HCT116 (cell line): Measurements from ENCODE around the gene PAXIP1. TPM values are rescaled to one million over a fixed set of nuclear protein-coding genes. Genes with fewer than 3 reads are reported as not detected.

ENCODE experiments used
- ATAC-seq: fragments of 200-7000 bp; cut with Tn5 transposase; 2 replicates; pipeline ENCODE4 v1.9.1; 2020; ENCODE audit warnings: mild to moderate bottlenecking, moderate library complexity
- Bru-seq: library from RNA; stranded (reverse); fragments of 400-500 nt; gene quantifications from one replicate; lab custom pipeline; 2021; lab: Mats Ljungman, UMichigan
- BruChase-seq, 2 experiments: library from RNA; stranded (reverse); fragments of 400-500 nt; gene quantifications; one replicate each; lab custom pipeline; 2021; lab: Mats Ljungman, UMichigan
- BruUV-seq: library from RNA; stranded (reverse); fragments of 400-500 nt; replicated peaks from 2 replicates; lab custom pipeline; 2021; lab: Mats Ljungman, UMichigan
- CTCF ChIA-PET: fragments of 300-600 bp; sonication (Branson Sonifier 250); formaldehyde crosslinking; loops from one replicate; lab custom pipeline; 2021; ENCODE audit warnings: antibody characterized with exemption; lab: Charles Lee
- POLR2A ChIA-PET: fragments of 300-600, 350-600 bp; sonication (Branson Sonifier 250); formaldehyde crosslinking; loops from one replicate; lab custom pipeline; 2021; ENCODE audit warnings: antibody characterized with exemption; lab: Charles Lee
- RAD21 ChIA-PET, 2 experiments: fragments of 300-600 bp; sonication (Branson Sonifier 250); formaldehyde crosslinking; loops; one replicate each; lab custom pipeline; 2023; ENCODE audit warnings: low total read pairs in 2 of 2; ENCODE audit not compliant: uncharacterized antibody in 2 of 2, unreplicated experiment in 2 of 2, low non-redundant PET in 1 of 2; lab: Charles Lee
- DNase-seq: peaks from one replicate; pipeline ENCODE4 v3.0.0-alpha.2; 2010; ENCODE audit warnings: low read depth, low spot score
- H2AFZ ChIP-seq: fragments of 200-600 bp; shearing (Covaris generic), sonication (generic); 2 replicates; pipeline ENCODE4 v1.6.1; 2017; ENCODE audit warnings: low read depth, mixed run types, mixed read lengths, antibody characterized with exemption, low read length; ENCODE audit not compliant: poor library complexity, severe bottlenecking
- H3K27ac ChIP-seq: 2 replicates; pipeline ENCODE4 v1.5.1; 2012; ENCODE audit warnings: low read depth, low read length
- H3K27me3 ChIP-seq: fragments of 200-600 bp; sonication (generic); 2 replicates; pipeline ENCODE4 v1.6.1; 2016; ENCODE audit warnings: mixed run types, low read length, mixed read lengths; ENCODE audit not compliant: insufficient read depth
- H3K36me3 ChIP-seq, 2 experiments: fragments of 200-500 bp in 1 of 2; fragments of 200-600 bp in 1 of 2; sonication (Bioruptor generic) in 1 of 2; sonication (generic) in 1 of 2; 2 replicates each; pipeline versions ENCODE4 v1.5.1 to v1.6.1; 2014 to 2016; ENCODE audit warnings: low read length in 2 of 2, inconsistent platforms in 1 of 2, mixed read lengths in 1 of 2, mixed run types in 1 of 2; ENCODE audit not compliant: insufficient read depth in 2 of 2, control insufficient read depth in 1 of 2
- H3K4me1 ChIP-seq, 2 experiments: fragments of 200-600 bp in 1 of 2; sonication (generic) in 1 of 2; 2 replicates each; pipeline versions ENCODE4 v1.5.1 to v1.6.1; 2012 to 2017; ENCODE audit warnings: low read length in 2 of 2, inconsistent platforms in 1 of 2, mild to moderate bottlenecking in 1 of 2, mixed read lengths in 1 of 2, mixed run types in 1 of 2, moderate library complexity in 1 of 2; ENCODE audit not compliant: insufficient read depth in 2 of 2, control insufficient read depth in 1 of 2
- H3K4me2 ChIP-seq: fragments of 200-600 bp; sonication (generic); 2 replicates; pipeline ENCODE4 v1.6.1; 2017; ENCODE audit warnings: mixed run types, low read length, mixed read lengths
- H3K4me3 ChIP-seq, 2 experiments: fragments of 200-600 bp in 1 of 2; sonication (generic) in 1 of 2; replicated peaks in 1 of 2; 2 replicates each; pipeline ENCODE4 v1.5.1; 2011 to 2016; ENCODE audit warnings: low read length in 2 of 2, control low read depth in 1 of 2, low read depth in 1 of 2, mild to moderate bottlenecking in 1 of 2, mixed read lengths in 1 of 2, mixed run types in 1 of 2
- H3K79me2 ChIP-seq: fragments of 200-600 bp; sonication (generic); 2 replicates; pipeline ENCODE4 v1.6.1; 2017; ENCODE audit warnings: mild to moderate bottlenecking, mixed run types, low read length, moderate library complexity, mixed read lengths; ENCODE audit not compliant: insufficient read depth
- H3K9ac ChIP-seq: fragments of 200-600 bp; sonication (generic); 2 replicates; pipeline ENCODE4 v1.6.1; 2016; ENCODE audit warnings: low read length, mixed read lengths
- H3K9me2 ChIP-seq: fragments of 200-600 bp; sonication (generic), shearing (Covaris generic); 2 replicates; pipeline ENCODE4 v1.6.1; 2017; ENCODE audit warnings: mixed run types, mild to moderate bottlenecking, moderate library complexity; ENCODE audit not compliant: insufficient read depth
- H3K9me3 ChIP-seq, 2 experiments: fragments of 200-500 bp in 1 of 2; fragments of 200-600 bp in 1 of 2; sonication (Bioruptor generic) in 1 of 2; sonication (generic) in 1 of 2; 2 replicates each; pipeline ENCODE4 v1.6.1; 2014 to 2017; ENCODE audit warnings: low read length in 2 of 2, mixed read lengths in 2 of 2, inconsistent platforms in 1 of 2, low read depth in 1 of 2, mild to moderate bottlenecking in 1 of 2, mixed run types in 1 of 2, moderate library complexity in 1 of 2; ENCODE audit not compliant: control insufficient read depth in 1 of 2, insufficient read depth in 1 of 2
- H4K20me1 ChIP-seq: fragments of 200-600 bp; sonication (generic), shearing (Covaris generic); 2 replicates; pipeline ENCODE4 v1.6.1; 2017; ENCODE audit warnings: mixed run types, mild to moderate bottlenecking, moderate library complexity; ENCODE audit not compliant: insufficient read depth
- CBX3 ChIP-seq: IDR thresholded peaks from 2 replicates; pipeline ENCODE4 v1.6.1; 2012; ENCODE audit warnings: low read depth
- CEBPB ChIP-seq: IDR thresholded peaks from 2 replicates; pipeline ENCODE4 v1.6.1; 2012; ENCODE audit warnings: low read depth
- CTCF ChIP-seq, 3 experiments: fragments of 200-600 bp in 1 of 3; sonication (generic) in 1 of 3; IDR thresholded peaks in 2 of 3; conservative IDR thresholded peaks in 1 of 3; 2 replicates each; pipeline ENCODE4 v1.5.1; 2012 to 2017; ENCODE audit warnings: low read depth in 2 of 3, low read length in 2 of 3, antibody characterized with exemption in 1 of 3, borderline replicate concordance in 1 of 3, control low read depth in 1 of 3, mild to moderate bottlenecking in 1 of 3, mixed read lengths in 1 of 3, mixed run types in 1 of 3, moderate library complexity in 1 of 3; ENCODE audit not compliant: insufficient read depth in 1 of 3
- ELF1 ChIP-seq: IDR thresholded peaks from 2 replicates; pipeline ENCODE4 v1.6.1; 2012; ENCODE audit warnings: low read depth, borderline replicate concordance
- JUND ChIP-seq: IDR thresholded peaks from 2 replicates; pipeline ENCODE4 v1.6.1; 2012
- MAX ChIP-seq: IDR thresholded peaks from 2 replicates; pipeline ENCODE4 v1.6.1; 2012
- POLR2A ChIP-seq: IDR thresholded peaks from 2 replicates; pipeline ENCODE4 v1.7.0; 2011; ENCODE audit warnings: borderline replicate concordance; ENCODE audit not compliant: insufficient read depth, insufficient read length; ENCODE audit errors: extremely low read depth
- RAD21 ChIP-seq: IDR thresholded peaks from 2 replicates; pipeline ENCODE4 v1.6.1; 2012; ENCODE audit warnings: low read depth, mild to moderate bottlenecking
- SP1 ChIP-seq: IDR thresholded peaks from 2 replicates; pipeline ENCODE4 v1.6.1; 2012; ENCODE audit warnings: low read depth
- SRF ChIP-seq: IDR thresholded peaks from 2 replicates; pipeline ENCODE4 v1.6.1; 2012; ENCODE audit warnings: low read depth
- TCF7L2 ChIP-seq: IDR thresholded peaks from 2 replicates; pipeline ENCODE4 v1.7.0; 2011; ENCODE audit warnings: borderline replicate concordance, inconsistent platforms; ENCODE audit not compliant: insufficient read depth, insufficient read length; ENCODE audit errors: extremely low read depth
- YY1 ChIP-seq: IDR thresholded peaks from 2 replicates; pipeline ENCODE4 v1.6.1; 2011; ENCODE audit warnings: low read length, low read depth, moderate library complexity, mild to moderate bottlenecking; ENCODE audit not compliant: insufficient replicate concordance; ENCODE audit errors: extremely low read depth
- intact Hi-C: fragments of 100-400 bp; cut with micrococcal nuclease; formaldehyde crosslinking; loops from 2 replicates; pipeline ENCODE4 v1.10.0; 2022
- long read RNA-seq: library from polyadenylated mRNA; unstranded; transcript quantifications from one replicate; pipeline ENCODE4 v2.0.0, GENCODE V29; 2021; ENCODE audit not compliant: unreplicated experiment
- polyA plus RNA-seq: library from polyadenylated mRNA; unstranded; fragments of >200 nt; gene quantifications from 2 replicates; pipeline ENCODE4 v1.2.1, GENCODE V29; 2012; ENCODE audit warnings: missing spikeins
- total RNA-seq: library from RNA; stranded (reverse); gene quantifications from one replicate; pipeline ENCODE4 v1.2.1, GENCODE V29; 2021; ENCODE audit not compliant: unreplicated experiment

The PAXIP1 gene
- total RNA-seq: 20.4 TPM
- polyA plus RNA-seq: 10.4 and 11.7 TPM in 2 replicates
- percentile 79 among the genes with signal in this experiment for Bru-seq, nascent RNA
- percentile 75 among the genes with signal in this experiment for BruChase-seq, experiment 1, labeled RNA remaining after a 6-hour chase
- BruChase-seq, experiment 2, labeled RNA remaining after a 2-hour chase: percentile 77 among the genes with signal in this experiment
- long read RNA-seq, transcript PAXIP1-201 (21 exons, 3,711 nt): major isoform, 9 of 31 reads
- long read RNA-seq, partial matches to known transcripts: 17 of 31 reads
- long read RNA-seq, other reads (novel, unspliced or antisense): 5 of 31 reads

GRCh38 chr7:155003092-155003375 is at the start of gene PAXIP1:
Gene PAXIP1 (minus strand): TSS chr7:155003124. CDS start chr7:155002929, 195 bp downstream.
- peak within 1 kb of the TSS; percentile 66 to 93 for H3K4me3 ChIP-seq
- peaks cover under 1 to 1% of the 10 kb centered on the region in 2 experiments; a peak in 2 of 4 replicates for H3K36me3 ChIP-seq
- peak; percentile 77; the same call in 1 of the 2 replicates for ATAC-seq
- ChIA-PET RAD21 (interaction anchor here in 1 of 2 experiments (1.0 kb wide), 1 partner anchor 12 kb away, joined by 4 read pairs; no protein-coding TSS in a partner anchor), POLR2A (interaction anchor here (1.0 kb wide), 1 partner anchor 75 kb away, joined by 3 read pairs; no protein-coding TSS in a partner anchor), CTCF (no interaction called here)
- peaks cover 5 to 19% of the 10 kb centered on the region in 2 experiments; a peak in 3 of 4 replicates for H3K4me1 ChIP-seq
- H3K79me2 ChIP-seq: peaks cover 57% of the 10 kb centered on the region
- no peaks in the 10 kb centered on the region for H3K9me3 ChIP-seq
- peak within 1 kb of the TSS; percentile 88 for H3K27ac ChIP-seq
- no peak within 1 kb of the TSS for H2AFZ ChIP-seq
- peak within 1 kb of the TSS; percentile 94 for H3K9ac ChIP-seq
- intact Hi-C loops: loop anchor here (5.0 to 10.0 kb wide), 2 partner anchors 204 to 342 kb away; no protein-coding TSS in a partner anchor
- peak; percentile 35 for TF ChIP-seq TCF7L2
- no peak for TF ChIP-seq POLR2A
- peak; percentile 58 for TF ChIP-seq MAX
- TF ChIP-seq CEBPB: no peak
- no peak for TF ChIP-seq RAD21
- no peak for TF ChIP-seq ELF1
- peak; percentile 69 for TF ChIP-seq SP1
- TF ChIP-seq JUND: peak; percentile 49; the same call in 1 of the 2 replicates
- BruUV-seq: no TSS peak
- H4K20me1 ChIP-seq: no peaks in the 10 kb centered on the region
- no peak for DNase-seq
- peak within 1 kb of the TSS; percentile 90 for H3K4me2 ChIP-seq
- H3K9me2 ChIP-seq: no peaks in the 10 kb centered on the region
- H3K27me3 ChIP-seq: no peaks in the 10 kb centered on the region

- CTCF ChIA-PET: no interaction called here
Observed at GRCh38 chr7:155051355-155051754, 48.4 kb upstream of the PAXIP1 start.

More at GRCh38 chr7:155051355-155051754, 48.4 kb upstream of the PAXIP1 start:
- Histone ChIP-seq H3K4me1 (no peaks in the 10 kb centered on the region), H3K27me3 (peaks cover 3% of the 10 kb centered on the region; the same call in 1 of the 2 replicates), H4K20me1 (no peaks in the 10 kb centered on the region), H3K9me3 (no peaks in the 10 kb centered on the region), H3K4me2 (no peak overlapping the region), H3K36me3 (no peaks in the 10 kb centered on the region), H3K9me2 (no peaks in the 10 kb centered on the region), H3K27ac (no peak overlapping the region), H3K4me3 (no peak overlapping the region), H3K79me2 (no peaks in the 10 kb centered on the region), H2AFZ (no peak overlapping the region), H3K9ac (no peak overlapping the region)
- TF ChIP-seq CTCF (IDR thresholded peaks at IDR 0.05 in 2 of 3, conservative IDR thresholded peaks at IDR 0.05 in 1 of 3; ENCODE audit: borderline replicate concordance in 1 of 3, insufficient read depth in 1 of 3, low read depth in 2 of 3, low read length in 2 of 3) (no peak), TCF7L2 (no peak), YY1 (no peak), CBX3 (no peak), SRF (no peak)
- POLR2A ChIA-PET: no interaction called here
- no TSS peak for BruUV-seq
- RAD21 ChIA-PET: no interaction called here
- intact Hi-C loops: no loop called here
- ATAC-seq (no peak), DNase-seq (no peak)
